Measurements from ENCODE around the gene MAN1B1.
A peak's percentile ranks its signal among the peaks of the same experiment; 100 is the strongest.

Gene MAN1B1

GRCh38 chr9:137069508-137070091, 17.2 kb upstream of the MAN1B1 start:
- no peak for FAIRE-seq

DNA sequence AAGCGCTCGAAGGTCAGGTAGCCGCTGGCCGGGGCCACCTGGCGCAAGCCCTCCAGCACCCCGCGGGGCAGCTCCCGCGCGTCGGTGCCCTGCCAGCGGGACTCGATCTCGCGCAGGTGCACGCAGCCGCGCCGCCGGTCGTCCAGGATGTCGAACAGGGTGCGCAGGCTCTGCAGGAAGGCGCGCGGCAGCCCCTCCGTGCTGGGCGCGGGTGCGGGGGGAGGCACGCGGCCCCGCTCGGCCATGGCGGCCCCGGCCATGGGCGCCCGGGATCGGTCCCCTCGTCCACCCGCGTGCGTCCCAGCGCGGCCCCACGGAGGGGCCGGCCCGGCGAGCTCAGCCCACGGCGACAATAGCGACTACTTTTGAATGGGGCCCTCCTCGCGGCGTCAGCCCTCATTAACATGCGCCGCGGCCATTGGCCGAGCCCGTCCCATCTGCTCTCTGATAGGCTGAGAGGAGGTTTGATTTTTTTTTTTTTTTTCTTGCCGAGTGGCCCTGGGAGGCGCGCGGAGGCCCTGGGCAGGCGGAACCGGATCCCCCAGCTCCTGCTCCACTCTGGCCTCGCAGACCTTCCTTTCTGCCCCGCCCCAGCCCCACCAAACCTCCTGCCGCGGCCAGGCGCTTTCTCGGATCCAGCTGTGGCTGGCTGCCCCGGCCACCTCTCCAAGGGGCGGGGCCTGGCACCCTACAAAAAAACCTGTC, 16.4 kb upstream of the MAN1B1 start, which contains the start of gene SAPCD2:
TSS of gene SAPCD2 (minus strand) at position 357 of the 705 bp plus-strand sequence. CDS start at position 260, 97 bp downstream.
- FAIRE-seq = peak; percentile 63

GRCh38 chr9:137070906-137071275, 15.9 kb upstream of the MAN1B1 start:
- FAIRE-seq = no peak

- FAIRE-seq = no peak
Observed at GRCh38 chr9:137071282-137071681, 15.5 kb upstream of the MAN1B1 start.

DNA sequence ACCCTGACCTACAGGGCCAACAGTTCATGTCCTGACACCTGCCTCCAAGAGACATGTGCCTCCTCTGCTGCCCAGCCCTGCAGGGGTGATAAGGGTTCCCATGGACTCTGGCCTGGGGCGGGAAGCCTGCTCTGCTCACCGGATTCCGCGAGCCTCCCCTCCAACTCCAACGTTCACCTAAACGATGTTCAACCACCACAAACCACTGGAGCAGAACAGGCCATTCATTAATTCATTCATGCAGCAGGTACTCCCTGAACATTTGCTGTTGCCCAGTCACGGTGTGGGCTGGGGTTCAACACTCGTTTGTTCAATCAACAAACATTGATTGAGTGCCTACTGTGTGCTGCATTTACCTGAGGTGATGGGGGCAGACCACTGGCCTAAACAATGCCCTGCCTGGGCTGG, 12.8 kb upstream of the MAN1B1 start:
- no peak for FAIRE-seq

DNA sequence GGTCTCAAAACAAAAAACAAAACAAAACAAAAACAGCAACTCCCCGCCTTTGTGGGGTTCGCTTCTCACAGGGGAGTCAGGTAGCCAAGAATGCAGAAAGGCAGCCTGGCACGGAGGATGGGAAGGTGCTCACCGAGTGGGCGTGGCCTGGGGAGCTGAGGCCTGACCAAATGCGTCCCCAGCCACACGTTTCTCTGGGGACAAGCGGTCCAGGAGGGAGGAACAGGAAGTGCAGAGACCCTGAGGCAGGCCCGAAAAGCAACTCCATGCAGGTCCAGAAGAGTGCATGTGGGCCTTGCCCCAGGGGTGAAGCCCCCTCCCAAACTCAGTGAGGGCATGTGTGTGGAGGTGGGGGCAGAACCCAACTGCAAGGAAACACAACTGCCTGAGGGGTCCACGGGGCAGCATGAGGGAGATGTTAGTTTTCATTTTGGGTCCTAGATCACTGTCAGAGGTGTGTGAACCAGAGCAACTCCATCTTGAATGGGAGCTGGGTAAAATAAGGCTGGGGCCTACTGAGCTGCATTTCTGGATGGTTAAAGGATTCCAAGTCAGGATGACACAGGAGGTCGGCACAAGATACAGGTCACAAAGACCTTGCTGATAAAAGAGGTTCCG, 12.0 kb upstream of the MAN1B1 start:
- no peak for FAIRE-seq

- no peak for FAIRE-seq
Observed at GRCh38 chr9:137075275-137075775, 11.5 kb upstream of the MAN1B1 start.

DNA sequence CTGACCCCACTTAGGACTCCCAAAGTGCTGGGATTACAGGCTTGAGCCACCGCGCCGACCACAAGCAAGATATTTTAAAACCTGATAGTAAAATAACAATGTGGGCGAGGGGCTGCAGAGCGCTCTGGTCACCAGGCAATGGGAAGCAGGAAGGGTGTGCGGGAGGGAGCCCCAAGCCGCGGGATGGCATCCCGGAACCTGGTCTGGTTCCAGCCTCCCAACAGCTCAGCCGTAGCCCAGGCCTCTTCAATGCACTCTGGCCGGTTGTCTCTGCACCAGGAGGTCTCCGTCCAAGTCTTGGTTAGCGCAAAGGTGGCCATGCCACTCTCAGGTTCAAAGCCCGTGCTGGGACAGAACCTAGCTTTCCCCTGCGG, 10.2 kb upstream of the MAN1B1 start:
- no peak for FAIRE-seq

- FAIRE-seq = no peak
Observed at GRCh38 chr9:137077010-137077747, 9.6 kb upstream of the MAN1B1 start, which contains the start of gene UAP1L1. Gene UAP1L1 (plus strand): TSS chr9:137077517. CDS start chr9:137077533, 16 bp downstream.

- no peak for FAIRE-seq
Observed at GRCh38 chr9:137077758-137078693, 8.8 kb upstream of the MAN1B1 start.

DNA sequence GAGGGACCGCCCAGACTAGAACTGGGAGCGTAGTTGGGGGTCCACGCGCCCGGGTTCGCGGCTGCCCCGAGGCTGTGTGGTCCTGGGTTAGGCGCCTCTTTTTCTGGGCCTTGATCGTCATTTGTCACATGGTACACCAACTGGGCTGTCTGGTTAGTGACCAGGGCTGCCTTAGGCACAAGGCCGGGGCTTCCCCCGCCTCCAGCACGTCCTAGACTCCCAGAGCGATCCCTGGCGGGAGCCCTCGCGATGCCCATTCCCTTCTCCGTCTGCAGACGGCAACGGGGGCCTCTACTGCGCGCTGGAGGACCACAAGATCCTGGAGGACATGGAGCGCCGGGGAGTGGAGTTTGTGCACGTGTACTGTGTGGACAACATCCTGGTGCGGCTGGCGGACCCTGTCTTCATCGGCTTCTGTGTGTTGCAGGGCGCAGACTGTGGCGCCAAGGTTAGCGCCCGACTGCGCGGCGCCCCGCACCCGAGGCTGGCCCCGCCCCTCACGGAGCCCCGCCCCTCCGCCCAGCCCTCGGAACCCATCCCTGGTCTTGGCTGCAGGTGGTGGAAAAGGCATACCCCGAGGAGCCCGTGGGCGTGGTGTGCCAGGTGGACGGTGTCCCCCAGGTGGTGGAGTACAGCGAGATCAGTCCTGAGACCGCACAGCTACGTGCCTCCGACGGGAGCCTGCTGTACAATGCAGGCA, 7.9 kb upstream of the MAN1B1 start:
- FAIRE-seq = no peak

DNA sequence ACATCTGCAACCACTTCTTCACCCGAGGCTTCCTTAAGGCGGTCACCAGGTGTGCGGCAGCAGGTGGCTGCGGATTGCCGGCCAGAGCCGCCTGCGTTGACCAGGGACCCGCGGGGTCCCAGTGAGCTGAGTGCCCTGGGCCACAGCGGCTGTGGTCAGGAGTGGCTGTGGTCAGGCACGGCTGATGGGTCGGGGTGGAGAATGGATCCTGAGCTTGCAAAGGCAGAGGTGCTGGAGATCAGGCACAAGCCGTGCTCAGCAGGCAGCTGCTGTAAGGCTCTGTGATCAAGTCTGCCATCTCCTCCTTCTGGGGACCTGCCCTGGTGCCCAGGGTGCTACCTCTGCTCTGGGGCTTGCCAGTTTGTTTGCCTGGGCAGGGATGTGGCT, 7.4 kb upstream of the MAN1B1 start:
- no peak for FAIRE-seq

GRCh38 chr9:137080260-137081122, 6.3 kb upstream of the MAN1B1 start:
- FAIRE-seq = no peak

- FAIRE-seq = no peak
Observed at GRCh38 chr9:137082222-137082924, 4.4 kb upstream of the MAN1B1 start.

DNA sequence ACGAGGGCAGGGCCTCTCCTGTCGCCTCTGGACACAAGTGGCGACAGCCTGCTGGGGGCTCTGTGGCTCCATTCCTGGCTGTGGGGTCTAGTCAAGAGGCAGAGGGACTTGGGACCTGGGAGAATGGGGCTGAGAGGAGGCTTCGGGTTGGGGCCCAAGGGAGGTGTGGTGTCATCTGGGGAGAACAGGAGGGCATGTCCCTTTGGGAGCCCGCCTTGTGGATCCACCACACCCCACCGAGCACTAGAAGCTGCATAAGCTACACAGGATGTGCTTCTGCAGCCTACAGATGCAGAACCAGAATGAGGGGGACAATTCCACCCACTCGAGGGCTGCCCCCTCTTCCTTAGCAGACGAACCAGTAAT, 3.9 kb upstream of the MAN1B1 start:
- no peak for FAIRE-seq

DNA sequence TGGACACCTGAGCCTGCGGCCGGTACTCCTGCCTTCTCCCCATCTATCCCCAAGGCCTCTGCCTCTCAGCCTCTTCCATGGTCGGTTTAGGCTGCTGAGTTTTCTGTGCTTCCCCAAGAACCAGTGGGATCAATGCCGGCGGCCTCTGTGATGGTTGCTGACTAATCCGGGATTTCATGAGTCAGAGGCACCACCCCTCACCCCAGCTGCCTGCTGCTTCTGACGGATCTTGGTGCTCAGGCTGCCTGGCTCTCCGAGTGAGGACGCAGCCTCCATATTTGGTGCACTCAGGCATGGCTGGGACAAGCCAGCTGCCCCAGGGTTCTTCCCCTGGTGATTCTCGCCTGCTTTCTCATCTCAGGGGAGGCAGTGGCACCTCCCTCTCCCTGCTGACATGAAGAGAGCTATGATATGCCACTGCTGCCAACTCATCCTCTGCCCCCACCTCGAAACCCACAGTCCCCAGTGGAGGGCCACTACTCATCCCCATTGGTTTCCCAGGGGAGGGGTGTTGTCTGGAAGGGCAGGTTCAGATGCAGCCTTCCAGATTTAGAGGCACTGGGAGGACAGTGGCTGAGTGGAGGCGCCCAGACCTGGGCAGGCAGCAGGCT, 3.3 kb upstream of the MAN1B1 start:
- no peak for FAIRE-seq

- no peak for FAIRE-seq
Observed at GRCh38 chr9:137084526-137084925, 2.3 kb upstream of the MAN1B1 start.

GRCh38 chr9:137085920-137086530, 760 bp upstream of the MAN1B1 start:
- no peak for FAIRE-seq

- no peak for FAIRE-seq
Observed at GRCh38 chr9:137087409-137087925, 682 bp downstream of the MAN1B1 start.
